PC-9 (cell line): ENCODE results near the gene IP6K3. TPM values are rescaled to one million over a fixed set of nuclear protein-coding genes. Genes with fewer than 3 reads are reported as not detected.
A peak's percentile ranks its signal among the peaks of the same experiment; 100 is the strongest.

Experiments used
- BruUV-seq: library from RNA; stranded (reverse); fragments of 400-500 nt; replicated peaks from 2 replicates; lab custom pipeline; 2021; lab: Mats Ljungman, UMichigan
- CTCF ChIA-PET: fragments of 300-600 bp; sonication (Branson Sonifier 250); formaldehyde crosslinking; loops from one replicate; lab custom pipeline; 2022; ENCODE audit warnings: antibody characterized with exemption; lab: Charles Lee
- POLR2A ChIA-PET: fragments of 300-600 bp; sonication (Branson Sonifier 250); formaldehyde crosslinking; loops from one replicate; lab custom pipeline; 2022; ENCODE audit warnings: antibody characterized with exemption; ENCODE audit not compliant: unreplicated experiment; lab: Charles Lee
- DNase-seq, 2 experiments: peaks; one replicate each; pipeline versions ENCODE4 v3.0.0 to v3.0.0-alpha.2; 2015 to 2022; ENCODE audit warnings: mixed read lengths in 1 of 2
- H2AFZ ChIP-seq: fragments of 200-600 bp; sonication (generic); 2 replicates; pipeline ENCODE4 v1.8.1; 2017; ENCODE audit warnings: antibody characterized with exemption
- H3F3A ChIP-seq: fragments of 200-600 bp; sonication (generic); 2 replicates; pipeline ENCODE4 v1.8.1; 2017; ENCODE audit warnings: antibody characterized with exemption, mild to moderate bottlenecking, low read depth; ENCODE audit not compliant: insufficient read depth
- H3K27ac ChIP-seq: fragments of 200-600 bp; sonication (generic); 2 replicates; pipeline ENCODE4 v1.6.1; 2016; ENCODE audit warnings: mixed run types
- H3K27me3 ChIP-seq: fragments of 200-600 bp; sonication (generic); 2 replicates; pipeline ENCODE4 v1.6.1; 2016; ENCODE audit warnings: low read depth, mixed run types; ENCODE audit not compliant: insufficient read depth
- H3K36me3 ChIP-seq: fragments of 200-600 bp; sonication (generic); 2 replicates; pipeline ENCODE4 v1.6.1; 2016; ENCODE audit warnings: low read depth, mixed run types
- H3K4me1 ChIP-seq: fragments of 200-600 bp; sonication (generic); replicated peaks from 2 replicates; pipeline ENCODE4 v1.6.1; 2016; ENCODE audit warnings: mixed run types; ENCODE audit not compliant: insufficient read depth
- H3K4me2 ChIP-seq: fragments of 200-600 bp; sonication (generic); 2 replicates; pipeline ENCODE4 v1.6.1; 2017; ENCODE audit warnings: mixed run types
- H3K4me3 ChIP-seq: fragments of 200-600 bp; sonication (generic); 2 replicates; pipeline ENCODE4 v1.6.1; 2016; ENCODE audit warnings: mixed run types
- H3K79me2 ChIP-seq: fragments of 200-600 bp; sonication (generic); 2 replicates; pipeline ENCODE4 v1.6.1; 2017; ENCODE audit warnings: low read depth, mixed run types
- H3K9me2 ChIP-seq: fragments of 200-600 bp; sonication (generic); 2 replicates; pipeline ENCODE4 v1.8.1; 2017; ENCODE audit warnings: mild to moderate bottlenecking; ENCODE audit not compliant: insufficient read depth
- H3K9me3 ChIP-seq: fragments of 200-600 bp; sonication (generic); 2 replicates; pipeline ENCODE4 v1.8.1; 2016; ENCODE audit warnings: low read depth; ENCODE audit not compliant: insufficient read depth
- H4K20me1 ChIP-seq: fragments of 200-600 bp; sonication (generic); 2 replicates; pipeline ENCODE4 v1.8.1; 2017; ENCODE audit not compliant: insufficient read depth
- EZH2 ChIP-seq: fragments of 200-600 bp; sonication (generic); IDR thresholded peaks from 2 replicates; pipeline ENCODE4 v1.8.0; 2017; ENCODE audit warnings: antibody characterized with exemption, low read depth
- intact Hi-C: fragments of 100-400 bp; cut with micrococcal nuclease; formaldehyde crosslinking; loops from one replicate; pipeline ENCODE4 v1.10.0; 2022; ENCODE audit not compliant: unreplicated experiment
- total RNA-seq: library from RNA; stranded (reverse); gene quantifications from 2 replicates; pipeline ENCODE4 v1.2.3, GENCODE V29; 2021
- TF ChIP-seq, protein P1 (sequence below): fragments of 200-600 bp; sonication (generic); conservative IDR thresholded peaks from 2 replicates; pipeline ENCODE4 v1.6.1; 2017; ENCODE audit warnings: mixed run types, antibody characterized with exemption, mild to moderate bottlenecking, moderate library complexity

Gene IP6K3
- total RNA-seq, 1 experiment from 2014 or later = not detected

DNA sequence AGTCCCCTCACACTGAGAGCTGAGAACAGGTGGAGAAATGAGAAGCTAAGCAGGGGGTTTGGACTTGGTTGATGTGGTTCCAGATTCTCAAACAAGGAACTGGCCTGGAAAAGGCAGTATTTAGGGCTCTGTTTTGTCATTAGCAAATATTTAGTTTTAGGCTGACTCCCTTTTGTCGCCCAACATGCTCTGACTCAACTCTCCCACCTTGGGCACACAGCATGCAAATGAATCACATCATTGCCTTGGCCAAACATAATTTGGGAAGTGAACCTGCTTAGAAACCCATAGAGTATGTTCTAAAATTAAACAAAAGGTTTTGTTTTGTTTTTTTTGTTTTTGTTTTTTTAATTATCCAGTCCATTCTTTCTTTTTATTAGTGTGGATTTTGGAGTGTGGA lies 25.7 kb downstream of the IP6K3 start:
- no peak overlapping the region for H3K4me3 ChIP-seq
- TF ChIP-seq EZH2 = no peak
- TF ChIP-seq, protein P1, sequence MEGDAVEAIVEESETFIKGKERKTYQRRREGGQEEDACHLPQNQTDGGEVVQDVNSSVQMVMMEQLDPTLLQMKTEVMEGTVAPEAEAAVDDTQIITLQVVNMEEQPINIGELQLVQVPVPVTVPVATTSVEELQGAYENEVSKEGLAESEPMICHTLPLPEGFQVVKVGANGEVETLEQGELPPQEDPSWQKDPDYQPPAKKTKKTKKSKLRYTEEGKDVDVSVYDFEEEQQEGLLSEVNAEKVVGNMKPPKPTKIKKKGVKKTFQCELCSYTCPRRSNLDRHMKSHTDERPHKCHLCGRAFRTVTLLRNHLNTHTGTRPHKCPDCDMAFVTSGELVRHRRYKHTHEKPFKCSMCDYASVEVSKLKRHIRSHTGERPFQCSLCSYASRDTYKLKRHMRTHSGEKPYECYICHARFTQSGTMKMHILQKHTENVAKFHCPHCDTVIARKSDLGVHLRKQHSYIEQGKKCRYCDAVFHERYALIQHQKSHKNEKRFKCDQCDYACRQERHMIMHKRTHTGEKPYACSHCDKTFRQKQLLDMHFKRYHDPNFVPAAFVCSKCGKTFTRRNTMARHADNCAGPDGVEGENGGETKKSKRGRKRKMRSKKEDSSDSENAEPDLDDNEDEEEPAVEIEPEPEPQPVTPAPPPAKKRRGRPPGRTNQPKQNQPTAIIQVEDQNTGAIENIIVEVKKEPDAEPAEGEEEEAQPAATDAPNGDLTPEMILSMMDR = no peak
- H2AFZ ChIP-seq = no peak overlapping the region
- POLR2A ChIA-PET = no interaction called here
- H3K36me3 ChIP-seq = no peaks in the 10 kb centered on the region
- no peaks in the 10 kb centered on the region for H3K9me3 ChIP-seq
- intact Hi-C loops = no loop called here
- H3K4me2 ChIP-seq = peak overlapping the region; percentile 42
- no peak overlapping the region; the same call in 1 of the 2 replicates for H3K27ac ChIP-seq
- CTCF ChIA-PET = interaction anchor here (0.5 kb wide), 1 partner anchor 21 kb away, joined by 7 read pairs; no protein-coding TSS in a partner anchor
- peaks cover 59% of the 10 kb centered on the region for H3K4me1 ChIP-seq
- H3F3A ChIP-seq = peaks cover 32% of the 10 kb centered on the region
- H3K79me2 ChIP-seq = no peaks in the 10 kb centered on the region
- peak in 1 of 2 experiments; percentile 79 for DNase-seq
- no TSS peak for BruUV-seq
- H3K27me3 ChIP-seq = no peaks in the 10 kb centered on the region
- H3K9me2 ChIP-seq = no peaks in the 10 kb centered on the region
- no peaks in the 10 kb centered on the region for H4K20me1 ChIP-seq

DNA sequence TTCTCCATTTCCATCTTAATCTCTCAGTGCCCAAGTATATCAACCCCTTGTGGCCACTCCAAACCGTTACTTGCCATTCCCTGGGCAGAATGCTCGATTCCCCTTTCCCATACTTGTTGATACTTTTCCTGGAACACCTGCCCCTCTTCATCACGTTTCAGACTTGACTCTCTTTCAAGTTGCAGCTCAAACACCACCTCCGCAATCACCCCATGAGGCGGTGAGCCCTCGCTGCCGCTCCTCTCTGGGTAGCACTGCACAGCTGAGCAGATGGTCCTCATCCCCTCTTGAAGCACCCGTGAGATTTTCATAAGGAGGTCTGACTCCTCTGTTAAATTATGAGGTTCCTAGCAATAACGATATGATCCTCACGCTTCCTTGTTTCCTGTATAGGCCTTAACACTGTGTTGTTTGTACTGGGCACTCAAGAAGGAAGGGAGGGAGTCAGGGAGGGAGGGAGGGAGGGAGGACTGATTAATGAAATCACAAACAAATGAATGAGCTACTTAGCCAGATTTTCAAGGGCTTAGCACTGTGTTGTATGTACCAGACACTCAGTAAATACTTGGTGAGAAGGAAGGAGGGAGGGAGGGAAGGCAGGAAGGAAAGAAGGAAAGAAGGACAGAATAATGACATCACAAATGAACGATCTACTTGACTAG lies 27.2 kb downstream of the IP6K3 start:
- no peak overlapping the region for H3K4me3 ChIP-seq
- H3K9me3 ChIP-seq = no peaks in the 10 kb centered on the region
- H3K4me2 ChIP-seq = no peak overlapping the region
- BruUV-seq = no TSS peak
- peaks cover 32% of the 10 kb centered on the region for H3F3A ChIP-seq
- H3K36me3 ChIP-seq = no peaks in the 10 kb centered on the region
- H2AFZ ChIP-seq = no peak overlapping the region
- intact Hi-C loops = no loop called here
- H3K4me1 ChIP-seq = peaks cover 70% of the 10 kb centered on the region
- H3K27ac ChIP-seq = no peak overlapping the region
- no peaks in the 10 kb centered on the region for H3K9me2 ChIP-seq
- DNase-seq = no peak
- CTCF ChIA-PET = interaction anchor here (0.6 kb wide), 1 partner anchor 443 kb away, joined by 3 read pairs; no protein-coding TSS in a partner anchor
- H4K20me1 ChIP-seq = no peaks in the 10 kb centered on the region
- no peaks in the 10 kb centered on the region for H3K79me2 ChIP-seq
- H3K27me3 ChIP-seq = no peaks in the 10 kb centered on the region
- TF ChIP-seq, protein P1 = no peak
- TF ChIP-seq EZH2 = no peak
- POLR2A ChIA-PET = no interaction called here

DNA sequence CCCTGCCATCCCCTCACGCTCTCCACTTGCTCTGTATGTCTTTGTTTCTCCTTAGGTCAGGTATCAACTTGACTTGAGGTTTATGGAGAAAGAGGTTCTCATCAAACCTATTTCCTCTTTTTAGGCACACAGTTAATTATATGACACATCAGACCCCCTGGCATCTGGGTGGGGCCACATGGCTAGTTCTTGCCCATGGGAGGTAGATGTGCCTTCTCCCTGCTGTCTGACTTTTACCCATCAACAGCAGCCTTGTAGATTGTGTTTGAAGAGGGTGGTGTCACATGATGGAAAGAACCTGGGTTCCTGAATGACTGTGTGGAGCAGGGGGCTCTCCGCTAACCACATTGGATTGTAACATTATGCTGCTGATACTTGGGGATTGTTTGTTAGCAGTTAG lies 28.0 kb downstream of the IP6K3 start:
- intact Hi-C loops = no loop called here
- H3K36me3 ChIP-seq = no peaks in the 10 kb centered on the region
- TF ChIP-seq, protein P1 = no peak
- TF ChIP-seq EZH2 = no peak
- H3K4me1 ChIP-seq = peaks cover 70% of the 10 kb centered on the region
- no peaks in the 10 kb centered on the region for H4K20me1 ChIP-seq
- no peak overlapping the region for H3K27ac ChIP-seq
- no peak overlapping the region for H3K4me3 ChIP-seq
- no peaks in the 10 kb centered on the region for H3K9me2 ChIP-seq
- H3K4me2 ChIP-seq = no peak overlapping the region
- no peak overlapping the region for H2AFZ ChIP-seq
- no peak for DNase-seq
- no TSS peak for BruUV-seq
- CTCF ChIA-PET = no interaction called here
- H3K79me2 ChIP-seq = no peaks in the 10 kb centered on the region
- H3K9me3 ChIP-seq = no peaks in the 10 kb centered on the region
- peaks cover 32% of the 10 kb centered on the region for H3F3A ChIP-seq
- POLR2A ChIA-PET = no interaction called here
- H3K27me3 ChIP-seq = no peaks in the 10 kb centered on the region
